CD14-positive monocyte (primary cell): ENCODE measurements around the gene GCK. TPM values are rescaled to one million over a fixed set of nuclear protein-coding genes. Genes with fewer than 3 reads are reported as not detected.

Experiments
- DNase-seq, 3 donors: peaks; one replicate each; pipeline ENCODE4 v3.0.0-alpha.2; 2011 to 2022
- H2AFZ ChIP-seq: 2 replicates; pipeline ENCODE4 v1.6.0; 2012; ENCODE audit warnings: mild to moderate bottlenecking, low read depth, low read length, inconsistent platforms; ENCODE audit not compliant: insufficient read depth, poor library complexity, severe bottlenecking
- H3K27ac ChIP-seq, 2 donors: 1 replicate in 1 of 2; 2 replicates in 1 of 2; pipeline ENCODE4 v1.5.1; 2012 to 2013; ENCODE audit warnings: low read length in 2 of 2, control low read depth in 1 of 2, inconsistent platforms in 1 of 2, low read depth in 1 of 2, mild to moderate bottlenecking in 1 of 2
- H3K27me3 ChIP-seq, 2 donors: one replicate each; pipeline versions ENCODE4 v1.6.0 to v1.6.1; 2011 to 2013; ENCODE audit warnings: low read length in 2 of 2; ENCODE audit not compliant: control insufficient read depth in 2 of 2, insufficient read depth in 2 of 2
- H3K36me3 ChIP-seq, 2 donors: replicated peaks in 1 of 2; 1 replicate in 1 of 2; 2 replicates in 1 of 2; pipeline versions ENCODE4 v1.5.1 to v1.6.1; 2012 to 2013; ENCODE audit warnings: low read length in 2 of 2, control low read depth in 1 of 2, inconsistent platforms in 1 of 2, mild to moderate bottlenecking in 1 of 2; ENCODE audit not compliant: insufficient read depth in 2 of 2, control insufficient read depth in 1 of 2
- H3K4me1 ChIP-seq, 2 donors: 1 replicate in 1 of 2; 2 replicates in 1 of 2; pipeline versions ENCODE4 v1.5.1 to v1.6.1; 2012 to 2013; ENCODE audit warnings: low read length in 2 of 2, control low read depth in 1 of 2, inconsistent platforms in 1 of 2, mild to moderate bottlenecking in 1 of 2, moderate library complexity in 1 of 2; ENCODE audit not compliant: insufficient read depth in 2 of 2, control insufficient read depth in 1 of 2
- H3K4me2 ChIP-seq: replicated peaks from 2 replicates; pipeline ENCODE3; 2012; ENCODE audit warnings: low read length, moderate library complexity, mild to moderate bottlenecking; ENCODE audit not compliant: poor library complexity, severe bottlenecking; ENCODE audit errors: extremely low read depth
- H3K4me3 ChIP-seq, 3 experiments: fragments of 200-600 bp in 1 of 3; sonication (generic) in 1 of 3; replicated peaks in 1 of 3; 1 replicate in 2 of 3; 2 replicates in 1 of 3; pipeline ENCODE4 v1.5.1; 2011 to 2013; ENCODE audit warnings: low read length in 3 of 3, mild to moderate bottlenecking in 3 of 3, control low read depth in 2 of 3, low read depth in 2 of 3, inconsistent platforms in 1 of 3, moderate library complexity in 1 of 3
- H3K79me2 ChIP-seq: 2 replicates; pipeline ENCODE4 v1.6.0; 2012; ENCODE audit warnings: mild to moderate bottlenecking, control low read depth, inconsistent platforms, low read length, moderate library complexity; ENCODE audit not compliant: insufficient read depth
- H3K9ac ChIP-seq: 2 replicates; pipeline ENCODE4 v1.6.0; 2017; ENCODE audit warnings: low read length, mild to moderate bottlenecking; ENCODE audit not compliant: insufficient read depth, poor library complexity, severe bottlenecking
- H3K9me3 ChIP-seq, 2 donors: replicated peaks in 1 of 2; 1 replicate in 1 of 2; 2 replicates in 1 of 2; pipeline versions ENCODE4 v1.5.1 to v1.6.1; 2012 to 2013; ENCODE audit warnings: low read length in 2 of 2, control low read depth in 1 of 2; ENCODE audit not compliant: control insufficient read depth in 1 of 2, insufficient read depth in 1 of 2
- H4K20me1 ChIP-seq: 2 replicates; pipeline ENCODE4 v1.6.0; 2012; ENCODE audit warnings: mild to moderate bottlenecking, low read length, control low read depth, moderate library complexity; ENCODE audit not compliant: insufficient read depth
- H3K27ac Mint-ChIP-seq, 7 donors: one replicate each; pipeline ENCODE4 v1.8.0; 2020; ENCODE audit warnings: mild to moderate bottlenecking in 7 of 7, mixed read lengths in 7 of 7, moderate library complexity in 6 of 7, inconsistent platforms in 2 of 7
- H3K27me3 Mint-ChIP-seq, 3 donors: one replicate each; pipeline ENCODE4 v1.8.0; 2021 to 2022; ENCODE audit warnings: low read depth in 3 of 3, mild to moderate bottlenecking in 3 of 3, mixed read lengths in 3 of 3, moderate library complexity in 3 of 3, inconsistent platforms in 1 of 3
- H3K36me3 Mint-ChIP-seq, 2 donors: one replicate each; pipeline ENCODE4 v1.8.0; 2020; ENCODE audit warnings: mixed read lengths in 2 of 2, inconsistent platforms in 1 of 2, mild to moderate bottlenecking in 1 of 2
- H3K4me1 Mint-ChIP-seq: one replicate; pipeline ENCODE4 v1.8.0; 2020; ENCODE audit warnings: mild to moderate bottlenecking, mixed read lengths
- H3K4me3 Mint-ChIP-seq, 2 donors: one replicate each; pipeline ENCODE4 v1.8.0; 2020; ENCODE audit warnings: mild to moderate bottlenecking in 2 of 2, mixed read lengths in 2 of 2, moderate library complexity in 1 of 2
- H3K9me3 Mint-ChIP-seq, 7 donors: one replicate each; pipeline ENCODE4 v1.8.0; 2020 to 2022; ENCODE audit warnings: mixed read lengths in 7 of 7, mild to moderate bottlenecking in 6 of 7, moderate library complexity in 6 of 7, inconsistent platforms in 2 of 7
- CTCF ChIP-seq: fragments of 200-600 bp; IDR thresholded peaks from one replicate; pipeline ENCODE4 v1.8.0; 2022; ENCODE audit warnings: antibody characterized with exemption, mild to moderate bottlenecking
- WGBS: methylation state at CpG from one replicate; pipeline ENCODE4 v1.1.5; 2013; ENCODE audit warnings: missing lambda C conversion rate; ENCODE audit not compliant: insufficient coverage; 5-methylcytosine and 5-hydroxymethylcytosine counted together
- intact Hi-C, 2 donors: fragments of 100-400 bp; cut with micrococcal nuclease; formaldehyde crosslinking; loops; one replicate each; pipeline versions ENCODE4 v1.15.0 to v1.15.1; 2023
- polyA plus RNA-seq, 3 donors: library from polyadenylated mRNA; depleted of rRNA in 1 of 3; unstranded in 2 of 3; stranded (reverse) in 1 of 3; fragments of 300-500 nt in 2 of 3; fragments of >200 nt in 1 of 3; fragmentation: Illumina TruSeq in 2 of 3; gene quantifications; 1 replicate in 2 of 3; 2 replicates in 1 of 3; pipeline ENCODE4 v1.2.3, GENCODE V29; 2012 to 2021

GCK gene
- polyA plus RNA-seq, 3 donors = not detected

GRCh38 chr7:44102846-44103565 lies 86.2 kb downstream of the GCK start:
- Histone ChIP-seq H3K9ac (no peak overlapping the region), H2AFZ (no peak overlapping the region), H3K4me3 (no peak overlapping the region), H3K79me2 (no peaks in the 10 kb centered on the region), H3K27ac (no peak overlapping the region), H3K9me3 (no peaks in the 10 kb centered on the region), H3K4me1 (peaks cover 0 to 5% of the 10 kb centered on the region in 2 donors), H3K4me2 (no peak overlapping the region), H4K20me1 (no peaks in the 10 kb centered on the region), H3K27me3 (peaks cover 14 to 34% of the 10 kb centered on the region in 2 donors), H3K36me3 (no peaks in the 10 kb centered on the region)
- Mint-ChIP-seq H3K4me1 (peaks cover 3% of the 10 kb centered on the region), H3K36me3 (no peaks in the 10 kb centered on the region), H3K4me3 (peak overlapping the region in 1 of 2 donors; percentile 70), H3K27me3 (peaks cover 38 to 47% (median 40%) of the 10 kb centered on the region in 3 donors), H3K9me3 (peaks cover 0 to 8% (median 0%) of the 10 kb centered on the region in 7 donors), H3K27ac (peak overlapping the region in 1 of 7 donors; percentile 30)
- intact Hi-C loops = no loop called here
- TF ChIP-seq CTCF = no peak
- WGBS = 70% methylated on average over 8 of the region's 8 CpGs
- no peak for DNase-seq

GRCh38 chr7:44101966-44102845 lies 87.0 kb downstream of the GCK start:
- intact Hi-C loops = no loop called here
- 94% methylated on average over 11 of the region's 14 CpGs for WGBS

More at GRCh38 chr7:44101966-44102845, 87.0 kb downstream of the GCK start:
- no peak for TF ChIP-seq CTCF
- peaks cover 36 to 47% (median 38%) of the 10 kb centered on the region in 3 donors for H3K27me3 Mint-ChIP-seq
- H3K4me1 Mint-ChIP-seq = peaks cover 6% of the 10 kb centered on the region
- DNase-seq = no peak
- Histone ChIP-seq H3K79me2 (no peaks in the 10 kb centered on the region), H3K9ac (no peak overlapping the region), H3K27me3 (peaks cover 14 to 34% of the 10 kb centered on the region in 2 donors), H3K4me3 (no peak overlapping the region), H3K4me1 (peaks cover 0 to 5% of the 10 kb centered on the region in 2 donors), H3K27ac (no peak overlapping the region), H2AFZ (no peak overlapping the region), H4K20me1 (no peaks in the 10 kb centered on the region), H3K4me2 (no peak overlapping the region), H3K36me3 (no peaks in the 10 kb centered on the region), H3K9me3 (no peaks in the 10 kb centered on the region)
- no peaks in the 10 kb centered on the region for H3K36me3 Mint-ChIP-seq
- H3K9me3 Mint-ChIP-seq = peaks cover 0 to 8% (median 0%) of the 10 kb centered on the region in 7 donors
- H3K4me3 Mint-ChIP-seq = peak overlapping the region in 1 of 2 donors; percentile 70
- H3K27ac Mint-ChIP-seq = peak overlapping the region in 1 of 7 donors; percentile 25
